ENCODE measurements around the gene IRAK2.

DNA sequence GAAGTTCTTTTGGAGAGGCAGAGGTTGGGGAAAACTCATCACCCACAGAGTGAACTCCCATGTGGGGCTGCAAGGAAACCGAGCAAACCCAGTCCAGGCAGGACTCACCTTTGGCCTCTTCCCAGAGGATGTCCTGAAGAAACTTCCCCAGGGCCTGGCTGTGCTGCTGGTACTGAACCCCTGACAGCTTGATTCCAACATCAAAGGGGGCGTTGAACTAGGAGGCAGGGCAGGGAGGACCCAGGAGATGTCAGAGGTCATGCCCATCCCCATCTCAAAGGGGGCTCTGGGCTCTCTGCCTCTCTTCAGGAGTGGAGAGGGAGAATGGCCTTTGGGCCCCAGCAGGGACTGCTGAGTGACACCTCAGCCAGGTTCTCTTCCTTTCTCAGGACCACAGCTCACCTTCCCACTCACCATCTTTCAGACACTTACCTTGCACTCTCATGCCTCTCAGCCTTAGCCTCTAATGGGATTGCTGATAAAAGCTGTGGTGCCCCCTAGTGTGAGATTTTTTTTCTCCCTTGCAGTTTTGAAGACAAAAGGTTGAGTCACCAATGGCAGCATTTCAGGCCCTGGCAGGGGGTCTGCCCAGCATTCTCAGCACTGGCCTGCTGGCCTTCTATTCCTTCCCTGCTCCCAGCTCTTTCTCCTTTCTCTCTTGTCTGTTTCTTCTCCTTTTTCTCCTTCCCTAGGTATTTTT lies 122.0 kb downstream of the IRAK2 start:
- TF ChIP-seq, protein P1, sequence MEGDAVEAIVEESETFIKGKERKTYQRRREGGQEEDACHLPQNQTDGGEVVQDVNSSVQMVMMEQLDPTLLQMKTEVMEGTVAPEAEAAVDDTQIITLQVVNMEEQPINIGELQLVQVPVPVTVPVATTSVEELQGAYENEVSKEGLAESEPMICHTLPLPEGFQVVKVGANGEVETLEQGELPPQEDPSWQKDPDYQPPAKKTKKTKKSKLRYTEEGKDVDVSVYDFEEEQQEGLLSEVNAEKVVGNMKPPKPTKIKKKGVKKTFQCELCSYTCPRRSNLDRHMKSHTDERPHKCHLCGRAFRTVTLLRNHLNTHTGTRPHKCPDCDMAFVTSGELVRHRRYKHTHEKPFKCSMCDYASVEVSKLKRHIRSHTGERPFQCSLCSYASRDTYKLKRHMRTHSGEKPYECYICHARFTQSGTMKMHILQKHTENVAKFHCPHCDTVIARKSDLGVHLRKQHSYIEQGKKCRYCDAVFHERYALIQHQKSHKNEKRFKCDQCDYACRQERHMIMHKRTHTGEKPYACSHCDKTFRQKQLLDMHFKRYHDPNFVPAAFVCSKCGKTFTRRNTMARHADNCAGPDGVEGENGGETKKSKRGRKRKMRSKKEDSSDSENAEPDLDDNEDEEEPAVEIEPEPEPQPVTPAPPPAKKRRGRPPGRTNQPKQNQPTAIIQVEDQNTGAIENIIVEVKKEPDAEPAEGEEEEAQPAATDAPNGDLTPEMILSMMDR (IDR thresholded peaks at IDR 0.05; ENCODE audit: poor library complexity): no peak
- no peak for TF ChIP-seq EZH2 (IDR thresholded peaks at IDR 0.05; ENCODE audit: borderline replicate concordance)
